HG03575 (cell line): ENCODE results near the gene SPDYE6.
A peak's percentile ranks its signal among the peaks of the same experiment; 100 is the strongest.
"Not testable (repeated sequence)": the region's sequence is repeated elsewhere in the genome, so short reads cannot be mapped to it uniquely, and the experiment has no call there.

ENCODE experiments used
- ATAC-seq: cut with Tn5 transposase; IDR thresholded peaks from one replicate; pipeline ENCODE4 v1.9.1; 2021; ENCODE audit not compliant: unreplicated experiment, insufficient number of reproducible peaks, low FRiP score; ENCODE audit errors: extremely low read depth

SPDYE6 gene

DNA sequence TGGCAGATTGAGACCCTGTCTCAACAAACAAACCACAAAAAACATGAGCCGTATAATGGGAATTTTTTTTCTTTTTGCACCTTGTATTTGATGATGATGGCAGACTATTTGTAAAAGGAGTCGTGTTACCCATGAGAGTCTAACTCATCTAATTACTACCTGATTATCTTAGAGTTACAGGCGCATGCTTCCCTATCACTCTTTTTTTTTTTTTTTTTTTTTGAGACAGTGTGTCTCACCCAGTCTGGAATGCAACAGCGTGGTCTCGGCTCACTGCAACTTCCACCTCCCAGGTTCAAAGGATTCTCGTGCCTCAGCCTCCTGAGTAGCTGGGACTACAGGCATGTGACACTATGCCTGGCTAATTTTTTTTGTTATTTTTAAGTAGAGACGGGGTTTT is 9.1 kb upstream of the SPDYE6 start:
- not testable (repeated sequence) for ATAC-seq

DNA sequence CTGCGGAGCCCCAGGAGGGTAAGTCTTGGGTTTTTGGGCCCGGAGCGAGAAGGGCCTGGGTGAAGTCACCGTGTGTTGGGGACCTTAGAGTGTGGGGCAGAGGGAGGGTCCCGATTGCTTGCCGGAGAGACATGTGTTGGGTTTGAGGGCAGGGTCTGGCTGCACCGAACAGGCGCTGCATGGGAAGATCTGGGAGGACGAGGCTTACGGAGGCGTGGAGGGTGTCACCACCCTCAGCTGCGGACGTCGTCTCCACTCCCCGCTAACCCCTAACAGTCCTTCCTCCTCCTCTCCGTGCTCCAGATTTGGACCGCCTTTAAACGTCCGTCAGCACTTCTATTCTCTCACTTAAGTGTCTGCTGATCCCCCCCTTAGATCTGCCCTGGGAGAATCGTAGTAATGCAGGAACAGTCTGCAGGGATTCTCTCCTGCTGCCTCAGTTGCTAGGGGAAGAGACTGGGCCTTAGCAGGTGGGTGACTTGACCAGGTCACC is 8.2 kb upstream of the SPDYE6 start:
- not testable (repeated sequence) for ATAC-seq

DNA sequence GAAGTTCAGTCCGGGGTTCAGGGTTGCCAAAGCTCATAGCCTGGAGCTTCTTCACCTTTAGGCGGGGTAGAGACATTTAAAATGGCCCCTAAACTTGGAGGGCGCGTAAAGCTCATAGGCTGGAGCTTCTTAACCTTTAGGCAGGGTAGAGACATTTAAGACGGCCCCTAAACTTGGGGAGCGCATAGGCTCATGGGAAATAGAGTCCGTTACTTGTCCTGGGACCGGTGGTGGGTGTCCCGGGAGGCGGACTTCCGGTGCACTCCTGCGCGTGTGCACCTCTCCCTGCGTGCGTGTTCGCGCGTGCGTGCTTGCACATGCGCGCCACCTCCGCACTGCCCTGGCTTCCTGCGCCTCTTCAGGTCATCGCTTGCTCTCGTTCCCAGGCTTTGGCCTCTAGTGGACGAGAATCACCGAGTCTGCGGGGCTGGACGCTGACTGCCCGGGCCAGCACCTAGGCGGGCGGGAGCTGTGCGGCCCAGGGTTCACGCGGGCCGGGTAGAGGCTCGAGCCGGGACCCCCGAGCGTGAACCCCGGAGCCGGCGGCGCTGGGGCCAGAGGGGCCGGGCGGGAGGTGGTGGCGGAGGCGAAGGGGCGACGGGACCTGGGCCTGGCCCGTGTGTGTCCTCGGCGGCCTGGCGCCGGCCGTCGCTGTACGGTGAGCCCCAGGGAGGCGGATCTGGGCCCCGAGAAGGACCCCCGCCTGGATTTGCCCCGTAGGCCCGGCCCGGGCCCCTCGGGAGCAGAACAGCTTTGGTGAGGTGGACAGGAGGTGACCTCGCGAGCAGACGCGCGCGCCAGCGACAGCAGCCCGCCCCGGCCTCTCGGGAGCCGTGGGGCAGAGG is 7.5 kb upstream of the SPDYE6 start:
- peak; percentile 97 for ATAC-seq

DNA sequence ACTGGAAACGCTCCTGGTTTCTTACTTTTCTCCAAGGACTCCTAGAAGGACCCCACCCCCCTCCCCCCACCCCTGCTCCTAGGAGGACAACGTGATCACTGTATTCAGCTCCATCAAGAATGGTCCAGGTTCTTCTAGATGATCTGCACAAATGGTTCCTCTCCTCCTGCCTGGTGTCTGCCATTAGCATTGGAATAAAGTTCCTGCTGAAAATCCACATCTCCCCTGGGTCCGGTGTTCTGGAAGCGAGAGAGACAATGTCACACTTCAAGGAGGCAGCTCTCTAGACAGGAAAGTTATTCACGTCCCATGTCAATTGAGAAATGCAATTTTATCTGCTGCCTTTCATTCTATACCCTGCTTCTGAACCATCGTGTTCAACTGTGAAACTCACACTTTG is 9.3 kb downstream of the SPDYE6 start:
- ATAC-seq: not testable (repeated sequence)

DNA sequence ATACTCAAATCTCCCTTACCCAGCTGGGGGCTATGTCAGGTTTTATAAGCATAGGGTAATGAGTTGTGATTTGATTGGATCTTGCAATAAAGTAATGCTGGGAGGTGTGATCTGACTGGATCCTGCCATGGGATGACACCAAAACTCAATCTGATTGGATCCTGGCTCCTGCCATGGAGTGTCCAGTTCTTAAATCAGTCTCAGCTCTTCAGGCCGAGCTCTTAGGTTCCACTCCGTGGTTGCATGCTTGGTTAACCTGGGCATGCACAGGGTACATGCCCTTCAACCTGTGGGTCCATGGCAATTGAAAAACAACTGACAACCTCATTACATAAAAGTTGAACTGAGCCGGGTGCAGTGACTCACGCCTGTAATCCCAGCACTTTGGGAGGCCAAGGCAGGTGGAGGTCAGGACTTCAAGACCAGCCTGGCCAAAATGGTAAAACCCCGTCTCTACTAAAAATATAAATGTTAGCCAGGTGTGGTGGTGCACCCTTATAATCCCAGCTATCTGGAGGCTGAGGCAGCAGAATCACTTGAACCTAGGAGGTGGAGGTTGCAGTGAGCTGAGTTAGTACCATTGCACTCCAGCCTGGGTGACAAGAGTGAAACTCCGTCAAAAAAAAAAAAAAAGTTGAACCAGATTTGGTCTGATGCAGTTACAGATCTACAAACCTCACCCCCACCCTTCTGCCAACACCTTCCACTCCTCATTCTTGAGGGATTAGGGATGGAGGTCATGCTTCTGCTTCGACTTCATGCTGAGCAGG is 15.5 kb downstream of the SPDYE6 start:
- not testable (repeated sequence) for ATAC-seq

DNA sequence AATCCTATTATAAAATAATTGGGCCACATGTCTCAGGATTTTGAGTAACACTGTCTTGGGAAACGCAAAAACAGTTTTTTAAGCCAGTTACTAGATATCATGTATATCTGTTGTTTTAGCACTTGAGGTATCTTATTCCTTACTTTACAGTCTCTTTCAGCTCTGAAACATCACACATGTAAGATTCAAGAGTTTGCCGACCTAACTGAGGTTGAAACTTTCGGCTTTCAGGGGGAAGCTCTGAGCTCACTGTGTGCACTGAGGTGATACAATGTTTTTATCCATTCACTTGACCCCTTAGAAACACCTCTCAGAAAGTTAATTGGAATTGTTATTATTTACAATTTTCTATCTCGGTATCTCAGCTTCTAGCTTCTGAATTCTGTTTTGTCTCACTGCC is 18.8 kb downstream of the SPDYE6 start:
- not testable (repeated sequence) for ATAC-seq

DNA sequence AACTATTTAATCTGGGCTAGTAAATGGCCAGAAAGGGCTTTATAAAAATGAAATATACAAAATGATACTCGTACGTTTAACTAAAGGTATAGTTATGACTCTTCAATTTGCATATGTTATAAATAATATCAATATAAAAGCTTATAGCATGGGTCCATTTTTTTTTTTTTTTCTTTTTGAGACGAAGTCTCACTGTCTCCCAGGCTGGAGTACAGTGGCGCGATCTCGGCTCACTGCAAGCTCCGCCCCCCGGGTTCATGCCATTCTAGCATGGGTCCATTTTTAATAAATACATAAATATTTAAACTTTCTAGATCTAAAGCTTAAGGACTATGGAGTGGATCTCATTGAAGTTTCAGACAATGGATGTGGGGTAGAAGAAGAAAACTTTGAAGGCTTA is 19.2 kb downstream of the SPDYE6 start:
- not testable (repeated sequence) for ATAC-seq

DNA sequence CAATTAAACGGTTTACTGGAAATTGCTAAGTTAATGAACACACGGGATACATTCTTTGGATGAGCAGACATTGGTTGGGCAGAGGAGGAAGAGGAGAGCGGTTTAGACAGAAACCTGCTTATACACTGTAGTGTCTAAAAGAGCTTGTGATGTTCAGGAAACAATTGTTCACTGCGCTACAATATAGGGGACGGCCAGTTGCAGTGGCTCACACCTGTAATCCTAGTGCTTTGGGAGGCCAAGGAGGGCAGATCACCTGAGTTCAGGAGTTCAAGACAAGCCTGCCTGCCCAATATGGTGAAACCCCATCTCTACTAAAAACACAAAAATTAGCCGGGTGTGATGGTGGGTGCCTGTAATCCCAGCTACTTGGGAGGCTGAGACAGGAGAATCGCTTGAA is 20.7 kb downstream of the SPDYE6 start:
- not testable (repeated sequence) for ATAC-seq

DNA sequence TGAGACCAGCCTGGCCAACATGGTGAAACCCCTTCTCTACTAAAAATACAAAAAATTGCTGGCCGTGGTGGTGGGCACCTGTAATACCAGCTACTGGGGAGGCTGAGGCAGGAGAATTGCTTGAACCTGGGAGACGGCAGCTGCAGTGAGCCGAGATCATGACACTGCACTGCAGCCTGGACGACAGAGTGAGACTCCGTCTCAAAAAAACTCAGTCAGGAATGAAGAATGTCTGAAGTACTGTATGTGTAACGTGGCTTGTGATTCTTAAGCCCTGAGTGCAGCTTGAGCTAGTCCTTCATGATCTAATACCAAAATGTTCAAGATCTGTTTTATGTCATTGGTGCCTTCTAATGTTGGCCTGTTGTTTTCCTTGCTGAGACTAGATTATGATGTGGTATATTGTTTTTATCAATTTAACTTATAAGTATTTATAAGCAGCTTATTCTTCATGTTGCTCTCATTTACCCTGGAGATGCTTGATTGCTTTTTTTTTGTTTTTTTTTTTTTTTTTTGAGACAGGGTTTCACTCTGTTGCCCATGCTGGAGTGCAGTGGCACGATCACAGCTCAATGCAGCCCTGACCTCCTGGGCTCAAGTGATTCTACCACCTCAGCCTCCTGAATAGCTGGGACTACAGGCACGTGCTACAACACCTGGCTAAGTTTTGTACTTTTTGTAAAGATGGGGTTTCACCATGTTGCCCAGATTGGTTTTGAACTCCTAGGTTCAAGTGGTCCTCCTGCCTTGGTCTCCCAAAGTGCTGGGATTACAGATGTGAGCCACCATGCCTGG is 25.4 kb downstream of the SPDYE6 start:
- ATAC-seq: not testable (repeated sequence)

DNA sequence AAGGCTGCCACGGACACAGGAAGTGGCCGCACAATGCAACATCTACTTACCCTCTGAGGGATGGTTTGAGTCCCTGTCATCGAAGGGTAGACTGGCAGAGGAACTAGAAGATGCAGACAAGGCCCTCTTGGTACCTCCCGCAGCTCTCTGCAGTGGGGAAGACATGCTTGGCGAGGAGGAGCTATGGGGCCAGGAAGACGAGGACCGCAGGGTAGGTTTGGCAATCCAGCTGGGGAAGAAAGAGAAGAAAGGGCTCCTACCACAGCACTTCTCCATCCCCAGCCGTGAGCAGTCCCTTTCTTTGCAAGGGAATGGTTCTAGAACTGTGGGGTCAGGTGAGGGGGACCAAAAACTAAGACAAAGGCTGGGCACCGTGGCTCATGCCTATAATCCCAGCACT is 26.9 kb downstream of the SPDYE6 start:
- not testable (repeated sequence) for ATAC-seq

DNA sequence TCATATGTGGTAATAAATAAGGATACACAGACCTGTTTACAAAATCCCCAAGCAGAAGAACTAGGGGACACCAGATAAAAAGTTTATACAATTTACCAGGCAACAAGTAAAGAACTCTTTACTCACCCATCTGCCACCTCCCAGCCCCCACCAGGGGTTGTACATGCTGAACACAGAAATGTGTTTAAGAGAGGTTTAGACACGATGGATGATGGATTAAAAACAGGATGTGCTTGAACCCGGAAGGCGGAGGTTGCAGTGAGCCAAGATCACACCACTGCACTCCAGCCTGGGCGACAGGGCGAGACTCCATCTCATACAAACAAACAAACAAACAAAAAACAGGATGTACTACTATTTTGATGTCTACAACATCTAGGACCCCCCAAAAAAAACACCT is 27.4 kb downstream of the SPDYE6 start:
- not testable (repeated sequence) for ATAC-seq

DNA sequence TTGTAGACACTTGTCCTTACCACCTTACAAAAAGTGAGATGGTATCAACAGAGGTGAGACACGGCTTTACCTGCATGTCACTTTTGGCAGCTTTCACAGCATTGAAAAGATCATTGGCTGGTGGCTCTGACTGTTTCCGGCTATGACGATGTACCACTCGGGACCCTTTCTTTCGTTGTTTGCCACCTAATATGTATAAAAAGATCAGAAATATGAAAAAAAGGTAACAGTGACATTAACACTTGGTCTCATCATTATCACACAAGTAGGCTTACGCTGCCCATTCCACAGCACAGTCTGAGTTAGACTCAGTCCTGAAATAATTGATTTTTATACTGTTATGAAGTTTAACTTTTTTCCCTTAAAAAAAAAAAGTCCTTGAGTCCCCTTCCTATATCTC is 29.1 kb downstream of the SPDYE6 start:
- not testable (repeated sequence) for ATAC-seq

DNA sequence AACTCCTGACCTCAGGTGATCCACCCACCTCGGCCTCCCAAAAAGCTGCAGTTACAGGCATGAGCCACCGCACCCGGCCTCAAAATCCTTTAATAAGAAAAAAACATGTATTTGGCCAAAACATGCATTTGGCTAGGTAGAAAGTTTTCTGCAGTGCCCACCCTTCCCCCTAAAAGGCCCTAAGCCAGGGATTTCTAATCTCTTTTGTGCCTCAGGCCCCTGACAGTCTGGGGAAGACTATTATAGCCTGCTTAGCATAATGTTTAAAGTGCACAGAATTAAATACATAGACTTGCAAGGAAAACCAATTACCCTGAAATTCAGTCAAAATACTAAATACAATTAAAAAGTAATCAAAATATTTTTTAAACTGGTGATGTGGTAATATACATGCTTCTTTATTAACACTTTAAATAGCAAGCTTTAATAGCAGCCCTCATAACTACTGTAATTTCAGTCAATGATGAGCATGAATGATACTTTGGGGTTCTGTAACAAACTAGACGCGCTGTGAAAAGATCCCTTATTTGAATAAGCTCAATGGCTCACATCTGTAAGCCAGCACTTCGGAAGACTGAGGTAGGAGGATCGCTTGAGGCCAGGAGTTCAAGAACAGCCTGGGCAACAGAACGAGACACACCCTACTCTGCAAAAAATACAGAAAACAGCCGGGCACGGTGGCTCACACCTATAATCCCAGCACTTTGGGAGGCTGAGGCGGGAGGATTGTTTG is 29.9 kb downstream of the SPDYE6 start:
- ATAC-seq: no peak

DNA sequence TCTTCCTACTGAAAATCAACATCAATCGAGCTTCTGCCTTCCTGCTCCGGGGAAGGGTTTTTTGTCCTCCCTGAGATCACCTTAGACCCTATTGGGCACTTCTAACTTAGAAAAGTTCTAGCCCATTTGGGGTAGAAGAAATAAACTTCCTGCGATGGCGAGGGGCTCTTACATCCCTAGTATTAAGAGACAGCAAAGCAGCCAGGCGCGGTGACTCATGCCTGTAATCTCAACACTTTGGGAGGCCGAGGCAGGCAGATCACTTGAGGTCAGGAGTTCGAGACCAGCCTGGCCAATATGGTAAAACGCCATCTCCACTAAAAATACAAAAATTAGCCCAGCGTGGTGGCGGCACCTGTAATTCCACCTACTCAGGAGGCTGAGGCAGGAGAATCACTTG is 31.1 kb downstream of the SPDYE6 start:
- ATAC-seq: not testable (repeated sequence)

DNA sequence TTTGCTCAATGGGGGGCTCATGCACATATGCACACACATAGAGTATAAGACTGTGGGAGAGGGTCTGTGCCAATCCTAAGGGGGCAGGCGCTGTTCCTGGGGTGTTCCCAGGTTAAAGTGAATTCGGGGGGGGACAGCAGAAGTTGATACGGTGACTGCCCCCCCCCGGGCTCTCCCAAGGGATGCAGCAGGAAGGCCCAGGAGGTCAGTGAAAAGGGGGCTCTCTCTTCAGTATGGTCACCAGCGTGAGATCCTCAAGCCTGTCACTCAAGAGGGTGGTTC is 32.4 kb downstream of the SPDYE6 start:
- ATAC-seq: no peak

DNA sequence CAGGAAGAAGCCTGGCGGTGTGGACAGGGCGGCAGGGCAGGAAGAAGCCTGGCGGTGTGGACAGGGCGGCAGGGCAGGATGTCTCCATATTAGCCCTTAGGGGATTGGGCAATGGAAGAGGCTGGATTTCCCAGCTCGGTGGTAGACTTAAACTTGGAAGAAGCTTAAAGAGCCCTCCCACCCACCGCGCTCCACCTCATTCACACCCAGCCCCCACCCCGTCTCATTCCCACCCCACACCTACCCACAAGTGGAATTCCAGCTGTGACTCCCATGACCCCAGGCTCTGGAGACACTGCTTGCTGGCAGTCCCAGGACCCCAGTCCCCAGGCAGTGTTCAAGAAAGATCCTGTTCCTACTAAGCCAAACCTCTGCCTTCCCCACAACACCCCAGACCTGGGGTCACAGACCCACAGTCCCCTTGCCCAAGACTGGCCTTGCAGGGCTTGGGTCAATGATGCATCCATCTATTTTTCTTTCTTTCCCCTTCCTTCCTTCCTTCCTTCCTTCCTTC is 34.0 kb downstream of the SPDYE6 start:
- no peak for ATAC-seq

DNA sequence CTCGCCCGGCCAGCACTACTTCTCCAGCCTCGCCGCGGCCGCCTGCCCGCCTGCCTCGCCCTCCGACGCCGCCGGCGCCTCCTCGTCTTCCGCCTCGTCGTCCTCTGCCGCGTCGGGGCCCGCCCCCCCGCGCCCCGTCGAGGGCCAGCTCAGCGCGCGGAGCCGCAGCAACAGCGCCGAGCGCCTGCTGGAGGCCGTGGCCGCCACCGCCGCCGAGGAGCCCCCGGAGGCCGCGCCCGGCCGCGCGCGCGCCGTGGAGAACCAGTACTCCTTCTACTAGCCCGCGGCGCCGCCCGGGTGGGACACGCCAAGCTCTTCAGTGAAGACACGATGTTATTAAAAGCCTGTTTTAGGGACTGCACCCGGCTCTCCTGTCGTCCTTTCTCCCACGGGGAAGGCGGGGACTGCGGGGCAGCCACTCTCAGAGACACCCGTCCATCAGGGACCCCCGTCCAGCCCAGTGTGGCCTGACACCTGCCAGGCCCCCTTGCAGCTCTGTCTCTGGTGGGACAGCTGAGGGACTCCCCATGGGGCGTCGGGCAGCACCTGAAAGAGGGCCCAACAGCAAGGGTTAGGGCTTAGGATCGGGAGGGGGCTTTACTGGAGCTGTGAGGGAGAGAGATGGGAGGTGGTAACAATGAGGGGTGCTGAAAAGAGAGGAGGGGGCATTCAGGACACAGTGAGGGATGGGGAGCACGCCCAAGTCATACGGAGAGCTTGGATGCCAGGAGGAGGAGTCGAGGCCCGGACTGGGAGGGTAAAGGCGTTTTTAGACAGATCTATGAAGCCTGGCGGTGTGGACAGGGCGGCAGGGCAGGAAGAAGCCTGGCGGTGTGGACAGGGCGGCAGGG is 34.7 kb downstream of the SPDYE6 start:
- no peak for ATAC-seq
